OCI-LY1 (cell line): ENCODE results near the gene SYCP3.

Experiments used
- H2AFZ ChIP-seq: fragments of 200-600 bp; sonication (generic), shearing (Covaris generic); 2 replicates; pipeline ENCODE4 v1.6.0; 2014; ENCODE audit warnings: antibody characterized with exemption, mild to moderate bottlenecking, low read length
- H3F3A ChIP-seq: fragments of 200-600 bp; sonication (generic), shearing (Covaris generic); 2 replicates; pipeline ENCODE4 v1.6.0; 2014; ENCODE audit warnings: mild to moderate bottlenecking, antibody characterized with exemption, low read length, moderate library complexity; ENCODE audit not compliant: insufficient read depth
- H3K27ac ChIP-seq: fragments of 200-600 bp; sonication (generic); 2 replicates; pipeline ENCODE4 v1.5.1; 2014; ENCODE audit warnings: low read length, mixed run types, mild to moderate bottlenecking, low read depth; ENCODE audit not compliant: poor library complexity, severe bottlenecking
- H3K27me3 ChIP-seq: fragments of 200-600 bp; sonication (generic); 2 replicates; pipeline ENCODE4 v1.6.0; 2014; ENCODE audit warnings: antibody characterized with exemption, mild to moderate bottlenecking, low read length, moderate library complexity; ENCODE audit not compliant: insufficient read depth
- H3K36me3 ChIP-seq: fragments of 200-600 bp; sonication (generic); 2 replicates; pipeline ENCODE4 v1.6.1; 2014; ENCODE audit warnings: mild to moderate bottlenecking, antibody characterized with exemption, low read length, moderate library complexity, mixed read lengths; ENCODE audit not compliant: insufficient read depth
- H3K4me1 ChIP-seq: fragments of 200-600 bp; sonication (generic); 2 replicates; pipeline ENCODE4 v1.5.1; 2014; ENCODE audit warnings: mild to moderate bottlenecking, low read length, moderate library complexity; ENCODE audit not compliant: insufficient read depth, severe bottlenecking
- H3K4me2 ChIP-seq: fragments of 200-600 bp; sonication (generic), shearing (Covaris generic); 2 replicates; pipeline ENCODE4 v1.6.1; 2014; ENCODE audit warnings: low read length
- H3K4me3 ChIP-seq: fragments of 200-600 bp; sonication (generic); 2 replicates; pipeline ENCODE4 v1.5.1; 2014; ENCODE audit warnings: low read length, low read depth, mild to moderate bottlenecking, mixed read lengths; ENCODE audit not compliant: poor library complexity, severe bottlenecking
- H3K79me2 ChIP-seq: fragments of 200-600 bp; shearing (Covaris generic); 2 replicates; pipeline ENCODE4 v1.6.1; 2016; ENCODE audit warnings: mixed run types, low read length, mixed read lengths; ENCODE audit not compliant: insufficient read depth
- H3K9ac ChIP-seq: fragments of 200-600 bp; sonication (generic), shearing (Covaris generic); 2 replicates; pipeline ENCODE4 v1.6.1; 2014; ENCODE audit warnings: mild to moderate bottlenecking, low read length, mixed read lengths
- H3K9me2 ChIP-seq: fragments of 200-600 bp; sonication (generic), shearing (Covaris generic); 2 replicates; pipeline ENCODE4 v1.6.1; 2014; ENCODE audit warnings: low read depth, mild to moderate bottlenecking, low read length, mixed read lengths
- H3K9me3 ChIP-seq: fragments of 200-600 bp; shearing (Covaris generic); 2 replicates; pipeline ENCODE4 v1.6.1; 2014; ENCODE audit warnings: low read length, mixed read lengths
- H4K20me1 ChIP-seq: fragments of 200-600 bp; sonication (generic), shearing (Covaris generic); 2 replicates; pipeline ENCODE4 v1.6.0; 2016; ENCODE audit warnings: mild to moderate bottlenecking, low read length; ENCODE audit not compliant: insufficient read depth
- CTCF ChIP-seq: fragments of 200-600 bp; sonication (generic), shearing (Covaris generic); IDR thresholded peaks from 2 replicates; pipeline ENCODE4 v1.5.1; 2017; ENCODE audit warnings: mild to moderate bottlenecking, antibody characterized with exemption, low read length, moderate library complexity, mixed read lengths
- EZH2 ChIP-seq: fragments of 200-600 bp; sonication (generic), shearing (Covaris generic); IDR thresholded peaks from 2 replicates; pipeline ENCODE4 v1.8.0; 2017; ENCODE audit warnings: borderline replicate concordance, mixed run types, mild to moderate bottlenecking, antibody characterized with exemption, low read length, moderate library complexity, mixed read lengths

SYCP3 gene

GRCh38 chr12:101710288-101710687 is 29.0 kb downstream of the SYCP3 start:
- H3K4me3 ChIP-seq, result no peak overlapping the region
- H3K4me1 ChIP-seq, result peaks cover 27% of the 10 kb centered on the region
- no peak overlapping the region for H3K9ac ChIP-seq
- peak overlapping the region; percentile 21 for H3K27ac ChIP-seq
- H3K9me3 ChIP-seq, result no peaks in the 10 kb centered on the region
- no peak for TF ChIP-seq EZH2
- TF ChIP-seq CTCF, result no peak
- peaks cover 93% of the 10 kb centered on the region for H3K79me2 ChIP-seq
- H3K27me3 ChIP-seq, result no peaks in the 10 kb centered on the region
- H3K9me2 ChIP-seq, result no peaks in the 10 kb centered on the region
- no peaks in the 10 kb centered on the region for H4K20me1 ChIP-seq
- no peak overlapping the region for H2AFZ ChIP-seq
- H3K4me2 ChIP-seq, result no peak overlapping the region
- H3K36me3 ChIP-seq, result peaks cover 12% of the 10 kb centered on the region
- H3F3A ChIP-seq, result no peaks in the 10 kb centered on the region

- TF ChIP-seq CTCF, result no peak
- no peak for TF ChIP-seq EZH2
Observed at GRCh38 chr12:101707131-101707782, 32.0 kb downstream of the SYCP3 start.

GRCh38 chr12:101706403-101706802 is 32.9 kb downstream of the SYCP3 start:
- no peak overlapping the region for H2AFZ ChIP-seq
- H3K4me2 ChIP-seq, result no peak overlapping the region; the same call in 1 of the 2 replicates
- H3K9ac ChIP-seq, result no peak overlapping the region
- H3K27ac ChIP-seq, result peak overlapping the region; percentile 2
- H3K9me3 ChIP-seq, result no peaks in the 10 kb centered on the region
- no peak for TF ChIP-seq CTCF
- H3F3A ChIP-seq, result no peaks in the 10 kb centered on the region
- H3K36me3 ChIP-seq, result peaks cover 12% of the 10 kb centered on the region
- no peak overlapping the region for H3K4me3 ChIP-seq
- no peaks in the 10 kb centered on the region for H4K20me1 ChIP-seq
- no peaks in the 10 kb centered on the region for H3K9me2 ChIP-seq
- H3K79me2 ChIP-seq, result peaks cover 84% of the 10 kb centered on the region
- H3K4me1 ChIP-seq, result peaks cover 37% of the 10 kb centered on the region
- H3K27me3 ChIP-seq, result no peaks in the 10 kb centered on the region

More at GRCh38 chr12:101707131-101707782, 32.0 kb downstream of the SYCP3 start:
- Histone ChIP-seq H3K36me3 (peaks cover 12% of the 10 kb centered on the region), H3K4me1 (peaks cover 29% of the 10 kb centered on the region), H3K9ac (no peak overlapping the region), H3K4me2 (peak overlapping the region; percentile 2; the same call in 1 of the 2 replicates), H2AFZ (no peak overlapping the region), H4K20me1 (no peaks in the 10 kb centered on the region), H3K9me2 (no peaks in the 10 kb centered on the region), H3K27ac (peak overlapping the region; percentile 20), H3F3A (no peaks in the 10 kb centered on the region), H3K27me3 (no peaks in the 10 kb centered on the region), H3K79me2 (peaks cover 84% of the 10 kb centered on the region), H3K4me3 (no peak overlapping the region), H3K9me3 (no peaks in the 10 kb centered on the region)
